GM23338 (cell line): ENCODE results near the gene HAGH.

Experiments
- CREB1 ChIP-seq: fragments of 250-450 bp; sonication (Bioruptor Pico); IDR thresholded peaks from 2 replicates; pipeline ENCODE4 v1.5.0; 2020; ENCODE audit warnings: low read depth, mild to moderate bottlenecking, moderate library complexity
- EZH2phosphoT487 ChIP-seq: fragments of 200-600 bp; sonication (generic); IDR thresholded peaks from one replicate; pipeline ENCODE4 v1.8.1; 2018; ENCODE audit warnings: antibody characterized with exemption; ENCODE audit not compliant: unreplicated experiment
- JUNB ChIP-seq: IDR thresholded peaks from one replicate; pipeline ENCODE4 v1.6.1; 2016; ENCODE audit warnings: antibody characterized with exemption; ENCODE audit not compliant: unreplicated experiment
- POLR2AphosphoS5 ChIP-seq: IDR thresholded peaks from 2 replicates; pipeline ENCODE4 v1.6.1; 2016; ENCODE audit warnings: antibody characterized with exemption, low read depth
- REST ChIP-seq: IDR thresholded peaks from one replicate; pipeline ENCODE4 v1.6.1; 2018; ENCODE audit warnings: antibody characterized with exemption; ENCODE audit not compliant: unreplicated experiment
- STAT1 ChIP-seq: IDR thresholded peaks from one replicate; pipeline ENCODE4 v1.6.1; 2016; ENCODE audit warnings: antibody characterized with exemption; ENCODE audit not compliant: unreplicated experiment
- TF ChIP-seq, protein P1 (sequence below), 2 experiments: fragments of 200-600 bp in 1 of 2; sonication (generic) in 1 of 2; conservative IDR thresholded peaks; 2 replicates each; pipeline versions ENCODE4 v1.5.1 to v1.6.1; 2016 to 2017; ENCODE audit warnings: antibody characterized with exemption in 2 of 2, low read depth in 2 of 2, mild to moderate bottlenecking in 2 of 2, moderate library complexity in 1 of 2

DNA sequence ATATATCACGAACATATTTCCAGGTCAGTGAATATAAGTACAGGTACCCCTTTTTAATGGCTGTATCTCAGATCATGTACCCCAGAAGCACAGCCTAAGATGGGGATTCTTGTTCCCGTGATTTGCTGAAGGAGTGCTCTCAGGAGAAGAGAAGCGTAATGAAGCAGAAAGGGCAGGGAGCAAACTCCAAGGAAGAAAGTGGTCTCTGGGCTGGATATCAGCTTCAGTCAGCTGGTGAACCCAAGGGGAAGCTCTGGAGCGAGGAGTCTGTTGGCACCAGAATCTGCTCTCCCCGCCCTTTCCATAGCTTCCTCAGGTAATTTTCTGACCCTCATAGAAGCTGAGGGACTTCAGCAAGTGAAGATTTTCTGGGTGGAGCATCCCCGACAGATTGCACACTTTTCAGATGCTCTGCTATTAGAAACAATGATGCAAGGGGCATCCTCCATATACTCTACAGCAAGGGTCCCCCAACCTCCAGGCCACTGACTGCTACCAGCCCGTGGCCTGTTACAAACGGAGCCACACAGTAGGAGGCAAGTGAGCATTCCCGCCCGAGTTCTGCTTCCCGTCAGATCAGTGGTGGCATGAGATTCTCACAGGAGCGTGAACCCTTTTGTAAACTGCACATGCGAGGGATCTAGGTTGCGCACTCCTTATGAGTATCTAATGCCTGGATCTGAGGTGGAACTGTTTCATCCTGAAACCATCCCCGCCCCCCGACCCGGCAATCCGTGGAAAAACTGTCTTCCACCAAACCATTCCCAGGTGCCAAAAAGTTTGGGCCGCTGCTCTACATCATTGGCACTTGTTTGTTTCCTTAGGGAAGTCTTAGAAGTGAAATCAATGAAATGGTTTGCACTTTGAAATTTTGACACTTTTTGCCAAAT is 4.8 kb upstream of the HAGH start:
- TF ChIP-seq CREB1 (CRISPR knock-in tag): no peak
- TF ChIP-seq, protein P1, sequence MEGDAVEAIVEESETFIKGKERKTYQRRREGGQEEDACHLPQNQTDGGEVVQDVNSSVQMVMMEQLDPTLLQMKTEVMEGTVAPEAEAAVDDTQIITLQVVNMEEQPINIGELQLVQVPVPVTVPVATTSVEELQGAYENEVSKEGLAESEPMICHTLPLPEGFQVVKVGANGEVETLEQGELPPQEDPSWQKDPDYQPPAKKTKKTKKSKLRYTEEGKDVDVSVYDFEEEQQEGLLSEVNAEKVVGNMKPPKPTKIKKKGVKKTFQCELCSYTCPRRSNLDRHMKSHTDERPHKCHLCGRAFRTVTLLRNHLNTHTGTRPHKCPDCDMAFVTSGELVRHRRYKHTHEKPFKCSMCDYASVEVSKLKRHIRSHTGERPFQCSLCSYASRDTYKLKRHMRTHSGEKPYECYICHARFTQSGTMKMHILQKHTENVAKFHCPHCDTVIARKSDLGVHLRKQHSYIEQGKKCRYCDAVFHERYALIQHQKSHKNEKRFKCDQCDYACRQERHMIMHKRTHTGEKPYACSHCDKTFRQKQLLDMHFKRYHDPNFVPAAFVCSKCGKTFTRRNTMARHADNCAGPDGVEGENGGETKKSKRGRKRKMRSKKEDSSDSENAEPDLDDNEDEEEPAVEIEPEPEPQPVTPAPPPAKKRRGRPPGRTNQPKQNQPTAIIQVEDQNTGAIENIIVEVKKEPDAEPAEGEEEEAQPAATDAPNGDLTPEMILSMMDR (conservative IDR thresholded peaks at IDR 0.05; ENCODE audit: low read depth in 2 of 2): no peak
- no peak for TF ChIP-seq EZH2phosphoT487
- TF ChIP-seq STAT1: no peak
- no peak for TF ChIP-seq POLR2AphosphoS5
- TF ChIP-seq REST: no peak
- no peak for TF ChIP-seq JUNB
